ENCODE data around the gene EBF4.

Gene EBF4

GRCh38 chr20:2691127-2691526 is 1.5 kb upstream of the EBF4 start:
- no peak overlapping the region for H3K4me2 ChIP-seq (ENCODE audit: low read depth, low read length, poor library complexity, severe bottlenecking)
- TF ChIP-seq EZH2phosphoT487 (conservative IDR thresholded peaks at IDR 0.05; ENCODE audit: low read length) = no peak
- TF ChIP-seq, protein P1, sequence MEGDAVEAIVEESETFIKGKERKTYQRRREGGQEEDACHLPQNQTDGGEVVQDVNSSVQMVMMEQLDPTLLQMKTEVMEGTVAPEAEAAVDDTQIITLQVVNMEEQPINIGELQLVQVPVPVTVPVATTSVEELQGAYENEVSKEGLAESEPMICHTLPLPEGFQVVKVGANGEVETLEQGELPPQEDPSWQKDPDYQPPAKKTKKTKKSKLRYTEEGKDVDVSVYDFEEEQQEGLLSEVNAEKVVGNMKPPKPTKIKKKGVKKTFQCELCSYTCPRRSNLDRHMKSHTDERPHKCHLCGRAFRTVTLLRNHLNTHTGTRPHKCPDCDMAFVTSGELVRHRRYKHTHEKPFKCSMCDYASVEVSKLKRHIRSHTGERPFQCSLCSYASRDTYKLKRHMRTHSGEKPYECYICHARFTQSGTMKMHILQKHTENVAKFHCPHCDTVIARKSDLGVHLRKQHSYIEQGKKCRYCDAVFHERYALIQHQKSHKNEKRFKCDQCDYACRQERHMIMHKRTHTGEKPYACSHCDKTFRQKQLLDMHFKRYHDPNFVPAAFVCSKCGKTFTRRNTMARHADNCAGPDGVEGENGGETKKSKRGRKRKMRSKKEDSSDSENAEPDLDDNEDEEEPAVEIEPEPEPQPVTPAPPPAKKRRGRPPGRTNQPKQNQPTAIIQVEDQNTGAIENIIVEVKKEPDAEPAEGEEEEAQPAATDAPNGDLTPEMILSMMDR (IDR thresholded peaks at IDR 0.05; ENCODE audit: insufficient read depth, low read length, poor library complexity, severe bottlenecking) = no peak
- no peaks in the 10 kb centered on the region for H3K27me3 ChIP-seq (ENCODE audit: low read length)
- H3K79me2 ChIP-seq (ENCODE audit: insufficient read depth, low read length) = no peaks in the 10 kb centered on the region
- H3K36me3 ChIP-seq (ENCODE audit: low read length) = no peaks in the 10 kb centered on the region
- H3K27ac ChIP-seq (ENCODE audit: low read depth, low read length) = no peak overlapping the region
- no peaks in the 10 kb centered on the region for H4K20me1 ChIP-seq (ENCODE audit: low read depth, low read length)
- no peaks in the 10 kb centered on the region for H3K9me3 ChIP-seq (ENCODE audit: insufficient read depth, low read length)
- no peaks in the 10 kb centered on the region for H3K9me2 ChIP-seq (replicated peaks; ENCODE audit: insufficient read depth, low read length)
- no peak overlapping the region for H3K4me3 ChIP-seq (ENCODE audit: insufficient read depth, low read length, poor library complexity, severe bottlenecking)
- H2AFZ ChIP-seq (ENCODE audit: low read depth, low read length, severe bottlenecking) = no peak overlapping the region
- H3K9ac ChIP-seq (ENCODE audit: low read length) = no peak overlapping the region
- H3F3A ChIP-seq (ENCODE audit: insufficient read depth) = no peaks in the 10 kb centered on the region

DNA sequence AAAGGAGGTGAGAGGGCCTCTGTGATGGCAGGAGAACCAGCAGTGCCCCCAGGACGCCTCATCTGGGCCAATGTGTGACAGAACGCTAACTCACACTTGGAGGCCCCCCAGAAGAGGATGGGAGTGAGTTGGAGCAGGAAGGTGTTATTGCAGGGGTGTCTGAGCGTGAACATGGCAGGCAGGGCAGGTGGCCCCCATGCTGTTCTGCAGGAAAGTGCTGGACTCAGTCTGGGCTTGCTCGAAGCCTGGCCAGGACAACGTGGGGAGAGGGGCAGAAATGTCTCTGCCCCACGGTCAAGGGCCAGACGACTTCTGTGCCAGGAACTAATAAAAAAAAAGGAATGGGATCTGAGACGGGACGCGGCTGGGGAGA is 931 bp upstream of the EBF4 start:
- H2AFZ ChIP-seq (ENCODE audit: low read depth, low read length, severe bottlenecking) = no peak overlapping the region
- no peaks in the 10 kb centered on the region for H3K79me2 ChIP-seq (ENCODE audit: insufficient read depth, low read length)
- no peaks in the 10 kb centered on the region for H4K20me1 ChIP-seq (ENCODE audit: low read depth, low read length)
- H3K36me3 ChIP-seq (ENCODE audit: low read length) = no peaks in the 10 kb centered on the region
- H3F3A ChIP-seq (ENCODE audit: insufficient read depth) = no peaks in the 10 kb centered on the region
- no peaks in the 10 kb centered on the region for H3K27me3 ChIP-seq (ENCODE audit: low read length)
- no peak overlapping the region for H3K4me3 ChIP-seq (ENCODE audit: insufficient read depth, low read length, poor library complexity, severe bottlenecking)
- H3K9ac ChIP-seq (ENCODE audit: low read length) = no peak overlapping the region
- TF ChIP-seq, protein P1 (IDR thresholded peaks at IDR 0.05; ENCODE audit: insufficient read depth, low read length, poor library complexity, severe bottlenecking) = no peak
- no peak for TF ChIP-seq EZH2phosphoT487 (conservative IDR thresholded peaks at IDR 0.05; ENCODE audit: low read length)
- no peaks in the 10 kb centered on the region for H3K9me2 ChIP-seq (replicated peaks; ENCODE audit: insufficient read depth, low read length)
- no peak overlapping the region for H3K4me2 ChIP-seq (ENCODE audit: low read depth, low read length, poor library complexity, severe bottlenecking)
- no peak overlapping the region for H3K27ac ChIP-seq (ENCODE audit: low read depth, low read length)
- no peaks in the 10 kb centered on the region for H3K9me3 ChIP-seq (ENCODE audit: insufficient read depth, low read length)

DNA sequence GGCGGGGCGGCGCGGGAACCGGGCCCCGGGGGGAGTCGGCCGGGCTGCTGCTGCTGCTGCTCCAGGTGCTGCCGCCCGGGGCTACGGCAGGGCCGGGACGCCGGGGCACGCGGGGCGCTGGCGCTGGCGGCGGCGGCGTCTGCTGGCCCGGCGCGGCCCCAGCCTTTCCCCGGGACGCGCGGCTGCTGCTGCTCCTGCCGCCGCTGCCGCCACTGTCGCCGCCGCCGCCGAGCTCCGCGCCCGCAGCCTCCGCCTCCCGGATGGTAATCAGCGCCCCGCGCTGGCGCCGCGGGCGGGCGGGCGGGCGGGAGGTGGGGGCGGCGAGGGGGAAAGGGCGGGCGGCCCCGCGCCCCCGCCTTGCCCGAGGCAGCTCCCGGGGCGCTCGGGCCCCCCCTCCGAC is 306 bp downstream of the EBF4 start:
- no peaks in the 10 kb centered on the region for H4K20me1 ChIP-seq (ENCODE audit: low read depth, low read length)
- H3K36me3 ChIP-seq (ENCODE audit: low read length) = no peaks in the 10 kb centered on the region
- H3K27ac ChIP-seq (ENCODE audit: low read depth, low read length) = no peak overlapping the region
- H3K9me3 ChIP-seq (ENCODE audit: insufficient read depth, low read length) = no peaks in the 10 kb centered on the region
- TF ChIP-seq EZH2phosphoT487 (conservative IDR thresholded peaks at IDR 0.05; ENCODE audit: low read length) = no peak
- TF ChIP-seq, protein P1 (IDR thresholded peaks at IDR 0.05; ENCODE audit: insufficient read depth, low read length, poor library complexity, severe bottlenecking) = no peak
- H3K9me2 ChIP-seq (replicated peaks; ENCODE audit: insufficient read depth, low read length) = no peaks in the 10 kb centered on the region
- H3K4me2 ChIP-seq (ENCODE audit: low read depth, low read length, poor library complexity, severe bottlenecking) = no peak overlapping the region
- H3K4me3 ChIP-seq (ENCODE audit: insufficient read depth, low read length, poor library complexity, severe bottlenecking) = no peak overlapping the region
- H2AFZ ChIP-seq (ENCODE audit: low read depth, low read length, severe bottlenecking) = no peak overlapping the region
- H3K27me3 ChIP-seq (ENCODE audit: low read length) = no peaks in the 10 kb centered on the region
- H3K9ac ChIP-seq (ENCODE audit: low read length) = no peak overlapping the region
- H3F3A ChIP-seq (ENCODE audit: insufficient read depth) = no peaks in the 10 kb centered on the region
- H3K79me2 ChIP-seq (ENCODE audit: insufficient read depth, low read length) = no peaks in the 10 kb centered on the region

Measured in SU-DHL-6 (cell line).